DMS79 (cell line): Measurements from ENCODE around the gene LCLAT1.
"Not testable (repeated sequence)": the region's sequence is repeated elsewhere in the genome, so short reads cannot be mapped to it uniquely, and the experiment has no call there.

Experiments
- DNase-seq: peaks from one replicate; lab custom pipeline; 2025; lab: John Stamatoyannopoulos, UW

Gene LCLAT1

DNA sequence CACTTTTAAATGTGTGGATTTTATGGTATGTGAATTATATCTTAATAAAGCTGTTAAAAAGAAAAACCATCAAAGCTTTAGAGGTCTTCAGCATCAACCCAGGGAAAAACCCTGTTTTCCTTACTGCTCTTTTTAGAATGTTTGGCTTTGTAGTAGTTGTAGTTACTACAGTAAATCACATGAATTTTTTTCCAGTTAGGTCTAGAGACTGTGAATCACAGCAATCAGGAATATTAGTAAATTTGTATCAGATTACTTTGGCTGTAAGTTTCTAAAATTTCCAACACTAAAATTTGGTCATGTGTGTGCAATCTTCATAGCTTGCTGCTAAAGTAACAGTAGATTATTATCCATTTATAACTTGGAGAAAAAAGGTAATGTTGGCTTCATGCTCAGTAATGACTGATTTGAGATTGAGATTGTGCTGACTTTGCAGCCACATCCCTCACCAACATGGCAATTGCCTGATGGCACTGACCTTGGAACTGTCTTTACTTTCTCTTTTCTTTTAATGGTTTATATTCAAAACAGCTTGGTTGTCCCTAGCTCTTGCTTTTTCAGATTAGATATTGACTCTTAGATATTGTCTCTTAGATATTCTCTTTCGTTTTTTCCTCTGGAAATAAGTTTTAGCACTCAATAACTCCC is 41.1 kb downstream of the LCLAT1 start:
- no peak for DNase-seq

DNA sequence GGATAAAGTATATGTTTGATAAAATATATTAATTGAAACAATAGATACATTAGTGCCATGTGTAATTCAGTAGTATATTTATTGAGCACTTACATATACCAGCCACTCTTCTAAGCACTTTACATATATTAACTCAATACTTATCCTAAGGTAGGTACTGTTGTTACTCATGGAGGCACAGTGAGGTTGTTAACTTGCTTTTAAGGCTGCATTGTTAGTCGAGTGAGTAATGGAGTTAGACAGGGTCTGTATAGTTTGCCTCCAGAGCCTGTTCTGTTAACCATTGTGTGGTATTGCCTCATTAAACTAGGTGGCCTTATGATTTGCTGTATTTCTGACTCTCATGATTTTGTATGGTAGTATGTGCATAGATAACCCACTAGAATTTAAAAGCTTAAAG is 44.2 kb downstream of the LCLAT1 start:
- no peak for DNase-seq

DNA sequence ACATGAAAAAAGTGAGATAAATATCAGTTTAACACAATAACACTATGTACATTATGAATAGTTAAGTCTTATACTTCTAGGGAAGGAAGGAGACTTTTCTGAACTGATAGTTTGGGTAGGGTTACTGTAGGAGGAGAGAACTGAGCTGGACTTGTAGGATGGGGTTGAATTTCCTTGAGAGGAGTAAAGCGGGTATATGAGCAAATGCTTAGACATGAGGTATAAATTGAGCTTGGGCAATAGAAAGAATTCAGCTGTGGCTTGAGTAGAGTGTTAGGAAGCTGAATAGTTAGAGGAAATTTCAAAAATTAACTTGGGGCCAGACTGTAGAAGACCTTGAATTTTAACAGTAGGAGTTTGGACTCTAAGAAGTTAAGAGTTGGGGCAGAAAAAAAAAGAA is 45.1 kb downstream of the LCLAT1 start:
- DNase-seq: no peak

DNA sequence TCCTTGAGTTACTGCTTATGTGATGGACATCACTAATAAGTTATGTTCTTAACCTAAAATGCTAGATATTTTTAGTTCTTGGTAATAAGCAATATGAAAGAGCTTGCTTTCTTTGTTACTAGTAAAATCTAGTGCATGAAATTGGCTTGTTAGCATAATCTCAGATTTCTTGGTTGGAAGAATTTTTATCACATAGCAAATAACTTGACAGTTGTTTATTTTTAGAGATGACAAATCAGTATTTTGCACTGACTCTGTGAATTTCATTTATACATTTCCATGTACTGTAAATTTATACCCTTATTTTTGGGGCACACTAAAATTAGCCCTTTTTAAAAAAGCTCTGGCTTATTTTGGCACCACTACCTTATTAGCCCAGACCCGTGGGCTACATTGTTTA is 45.6 kb downstream of the LCLAT1 start:
- DNase-seq: no peak

DNA sequence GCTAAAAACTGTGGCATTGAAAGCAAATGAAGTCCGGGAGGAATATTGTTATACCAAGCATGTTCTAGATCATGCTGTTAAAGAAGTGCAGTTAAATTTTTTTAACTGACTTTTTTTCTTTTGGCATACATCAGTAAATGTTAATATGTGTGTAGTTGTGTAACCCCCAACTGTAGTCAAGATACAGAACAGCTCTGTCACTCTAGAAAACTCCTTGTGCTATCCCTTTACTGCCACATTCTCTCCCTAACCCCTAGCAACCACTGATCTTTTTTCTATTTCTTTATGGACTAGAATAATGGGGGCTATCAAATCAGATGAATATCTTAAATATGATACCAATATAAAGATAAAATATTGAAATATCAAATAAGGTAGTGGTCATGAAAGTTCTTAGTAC is 46.4 kb downstream of the LCLAT1 start:
- no peak for DNase-seq

DNA sequence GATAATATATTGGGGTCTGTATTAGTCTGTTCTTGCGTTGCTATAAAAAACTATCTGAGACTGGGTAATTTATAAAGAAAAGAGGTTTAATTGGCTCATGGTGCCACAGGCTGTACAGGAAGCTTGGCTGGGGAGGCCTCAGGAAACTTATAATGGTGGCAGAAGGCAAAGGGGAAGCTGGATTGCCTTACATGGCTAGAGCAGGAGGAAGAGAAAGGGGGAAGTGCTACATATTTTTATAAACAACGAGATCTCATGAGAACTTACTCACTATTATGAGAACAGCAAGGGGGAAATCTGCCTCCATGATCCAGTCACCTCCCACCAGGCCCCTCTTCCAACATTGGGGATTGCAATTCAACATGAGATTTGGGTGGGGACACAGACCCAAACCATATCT is 48.9 kb downstream of the LCLAT1 start:
- not testable (repeated sequence) for DNase-seq

DNA sequence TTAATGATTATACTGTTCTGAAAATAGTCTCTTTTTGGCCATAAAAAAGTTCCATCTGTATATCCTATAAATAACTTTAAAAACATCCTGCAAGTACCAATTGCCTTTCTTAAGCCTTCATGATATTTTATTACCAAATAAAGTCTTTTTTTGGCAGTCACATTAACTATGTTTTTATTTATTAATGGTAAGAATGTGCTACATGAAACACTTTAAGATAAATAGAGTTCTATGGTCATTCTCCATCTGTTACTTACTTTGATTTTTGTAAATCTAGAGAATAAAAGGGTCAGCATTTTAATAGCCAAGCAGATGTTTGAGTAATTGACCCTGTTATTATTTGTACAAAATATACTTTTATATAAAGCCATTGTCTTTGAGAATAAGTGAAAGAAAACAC is 52.6 kb downstream of the LCLAT1 start:
- DNase-seq: no peak

DNA sequence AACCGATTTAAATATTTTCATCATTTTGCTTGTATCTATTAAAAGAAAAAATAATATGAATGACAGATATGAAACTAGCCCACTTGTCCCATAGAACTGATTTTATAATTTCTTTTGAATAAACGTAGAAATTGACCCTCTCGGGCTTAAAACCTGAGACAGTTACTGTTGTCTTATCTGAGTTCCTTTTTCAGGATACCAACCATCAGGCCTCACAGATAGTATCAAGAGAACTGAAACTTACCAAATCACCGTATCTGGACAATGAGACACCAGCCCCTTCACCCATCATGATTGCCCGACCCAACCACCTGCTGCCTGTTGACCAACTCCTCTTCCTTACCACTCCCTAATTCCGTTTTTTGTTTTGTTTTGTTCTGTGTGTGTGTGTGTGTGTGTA is 53.7 kb downstream of the LCLAT1 start:
- DNase-seq: no peak

DNA sequence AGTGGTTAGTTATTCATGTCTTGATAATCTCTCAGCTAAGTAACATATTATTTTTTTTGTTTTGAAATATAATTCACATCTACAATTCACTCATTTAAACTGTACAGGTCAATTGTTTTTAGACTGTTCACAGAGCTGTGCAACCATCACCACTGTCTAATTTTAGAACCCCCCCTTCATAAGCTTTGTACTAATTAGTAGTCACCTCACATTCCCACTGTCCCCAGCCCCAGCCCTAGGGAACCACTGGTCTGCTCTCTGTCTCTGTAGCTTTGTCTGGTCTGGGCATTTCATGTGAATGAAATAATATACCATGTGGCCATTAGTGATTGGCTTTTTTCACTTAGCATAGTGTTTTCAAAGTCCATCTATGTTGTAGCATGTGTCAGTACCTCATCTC is 55.3 kb downstream of the LCLAT1 start:
- DNase-seq: no peak

DNA sequence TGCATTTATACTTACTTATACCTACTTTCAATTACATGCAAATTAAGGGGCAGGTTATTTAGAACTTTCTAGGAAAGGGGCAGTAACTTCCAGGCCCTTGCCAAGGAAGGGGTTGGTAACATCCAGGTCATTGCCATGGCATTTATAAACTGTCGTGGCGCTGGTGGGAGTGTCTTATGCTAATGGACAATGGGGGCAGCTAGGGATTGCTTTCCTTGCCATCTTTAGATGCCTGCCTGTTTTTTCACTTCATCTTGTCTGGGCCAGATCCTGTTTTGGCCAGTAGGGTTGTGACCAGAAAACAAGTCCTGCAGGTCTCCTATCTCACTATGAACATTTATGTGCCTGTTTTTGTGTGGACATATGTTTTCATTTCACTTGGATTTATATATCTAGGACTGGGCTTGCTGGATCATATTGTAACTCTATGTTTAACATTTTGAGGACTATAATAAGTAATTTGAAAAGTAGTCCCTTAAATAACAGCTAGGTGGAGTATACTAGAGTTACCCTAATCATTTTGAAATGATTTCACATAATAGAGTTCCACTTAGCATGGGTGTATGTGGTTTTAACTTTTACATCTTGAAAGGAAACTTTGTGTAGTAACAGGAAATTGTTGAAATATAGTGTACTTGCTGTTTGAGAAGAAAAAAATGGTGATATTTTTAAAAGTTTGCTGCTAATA is 56.1 kb downstream of the LCLAT1 start:
- no peak for DNase-seq

DNA sequence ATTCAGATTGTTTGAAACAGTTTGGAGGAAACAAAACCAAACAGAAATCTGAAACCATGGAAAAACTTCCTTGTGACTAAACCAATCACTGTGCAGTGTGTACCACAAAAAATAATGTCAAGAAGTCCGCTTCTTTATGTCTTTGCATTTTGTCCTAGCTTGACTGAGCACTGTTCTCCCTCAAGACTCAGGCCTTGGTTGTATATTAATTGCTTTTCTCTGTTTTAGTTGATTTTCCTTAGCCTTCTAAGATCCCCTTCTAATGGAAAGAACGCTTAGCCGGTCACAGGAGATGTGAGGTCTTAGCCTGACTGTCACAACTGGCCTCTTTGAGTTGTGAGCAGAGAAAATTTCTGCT is 56.6 kb downstream of the LCLAT1 start:
- no peak for DNase-seq

DNA sequence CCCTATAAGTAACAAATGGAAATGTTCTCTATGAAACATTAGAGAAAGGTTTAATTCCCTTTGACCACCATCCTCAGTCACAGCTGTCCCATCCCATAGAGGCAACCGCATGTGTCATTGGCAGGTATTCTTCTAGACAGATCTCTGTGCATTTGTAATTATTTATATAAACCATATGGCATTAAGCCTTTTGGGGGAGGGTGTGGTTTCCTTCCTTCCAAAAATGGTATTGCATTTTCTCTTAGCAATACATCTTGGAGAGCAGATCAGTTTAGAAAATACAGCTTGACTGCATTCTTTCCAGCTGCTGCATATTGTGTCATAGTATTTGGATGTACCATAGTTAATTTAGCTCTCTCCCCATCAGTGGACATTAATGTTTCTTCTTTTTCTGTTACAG is 57.7 kb downstream of the LCLAT1 start:
- no peak for DNase-seq

DNA sequence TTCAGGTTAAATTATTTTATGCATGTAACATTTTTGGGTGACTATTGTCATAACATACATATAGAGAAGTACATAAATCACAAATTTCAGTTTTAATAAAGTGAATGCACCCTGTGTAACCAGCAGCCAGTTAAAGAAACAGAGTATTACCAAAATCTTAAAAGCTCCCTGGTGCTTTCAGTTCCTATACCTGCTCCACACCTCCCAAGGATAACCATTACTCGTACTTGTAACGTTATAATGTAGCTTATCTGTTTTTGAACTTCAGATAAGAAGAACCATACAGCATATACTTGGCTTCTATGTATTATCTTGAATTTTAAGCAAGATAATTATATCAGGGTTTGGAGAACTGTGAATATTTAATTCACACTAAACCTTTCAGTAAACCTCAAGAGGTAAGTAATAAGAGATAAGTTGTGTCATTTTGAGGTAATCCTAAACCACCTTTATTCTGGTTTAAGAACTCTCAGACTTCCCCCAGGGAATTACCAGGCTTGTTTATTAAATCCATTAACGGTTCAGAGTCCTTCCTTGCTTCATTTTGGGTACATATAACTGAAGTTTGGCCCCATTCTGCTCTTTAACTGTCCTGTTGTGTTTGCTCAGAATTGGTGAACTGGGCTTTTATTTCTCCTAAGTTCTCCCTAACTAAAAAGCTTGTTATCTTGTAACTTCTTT is 58.6 kb downstream of the LCLAT1 start:
- DNase-seq: no peak

DNA sequence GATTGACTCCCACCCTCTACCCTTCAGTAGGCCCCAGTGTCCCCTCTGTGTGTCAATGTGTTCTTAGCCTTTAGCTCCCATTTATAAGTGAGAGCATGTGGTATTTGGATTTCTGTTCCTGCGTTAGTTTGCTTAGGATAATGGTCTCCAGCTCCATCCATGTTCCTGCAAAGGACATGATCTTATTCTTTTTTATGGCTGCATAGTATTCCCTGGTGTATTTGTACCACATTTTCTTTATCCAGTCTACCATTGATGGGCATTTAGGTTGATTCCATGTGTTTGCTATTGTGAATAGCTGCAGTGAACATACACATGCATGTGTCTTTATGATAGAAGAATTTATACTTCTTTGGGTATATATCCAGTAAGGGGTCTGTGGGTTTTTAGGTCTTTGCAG is 60.4 kb downstream of the LCLAT1 start:
- not testable (repeated sequence) for DNase-seq

DNA sequence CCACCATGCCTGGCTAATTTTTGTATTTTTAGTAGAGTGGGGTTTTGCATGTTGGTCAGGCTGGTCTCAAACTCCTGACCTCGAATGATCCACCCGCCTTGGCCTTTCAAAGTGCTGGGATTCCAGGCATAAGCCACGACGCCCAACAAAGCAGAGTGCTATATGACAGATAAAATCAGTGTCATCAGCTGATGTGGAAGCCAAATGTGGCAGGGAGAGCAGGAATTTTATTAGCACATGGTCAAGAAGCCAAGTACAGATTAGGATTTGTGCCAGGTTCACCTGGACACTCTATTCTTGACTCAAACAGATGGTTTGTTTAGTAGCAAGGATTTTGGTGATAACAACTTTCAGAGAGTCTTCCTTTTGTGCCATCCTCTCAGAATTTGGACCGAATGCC is 62.7 kb downstream of the LCLAT1 start:
- no peak for DNase-seq

DNA sequence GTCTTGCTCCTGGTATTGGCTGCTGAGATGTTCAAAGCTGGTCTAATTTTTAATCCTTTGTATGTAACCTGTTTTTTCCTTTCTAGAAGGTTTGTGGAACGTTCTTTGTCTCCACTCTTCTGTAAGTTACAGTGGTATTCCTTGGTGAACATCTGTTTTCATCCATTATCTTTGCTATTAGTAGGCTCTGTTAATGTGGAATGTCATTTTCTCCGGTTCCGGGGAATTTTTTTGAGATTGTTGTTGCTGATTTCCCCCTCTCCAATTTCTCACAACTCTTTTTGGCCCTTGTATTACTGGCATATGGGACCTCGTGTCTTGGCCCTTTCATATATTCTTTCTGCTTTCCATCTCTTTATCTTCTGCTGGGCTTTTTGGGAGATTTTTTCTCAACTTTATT is 63.4 kb downstream of the LCLAT1 start:
- DNase-seq: no peak

DNA sequence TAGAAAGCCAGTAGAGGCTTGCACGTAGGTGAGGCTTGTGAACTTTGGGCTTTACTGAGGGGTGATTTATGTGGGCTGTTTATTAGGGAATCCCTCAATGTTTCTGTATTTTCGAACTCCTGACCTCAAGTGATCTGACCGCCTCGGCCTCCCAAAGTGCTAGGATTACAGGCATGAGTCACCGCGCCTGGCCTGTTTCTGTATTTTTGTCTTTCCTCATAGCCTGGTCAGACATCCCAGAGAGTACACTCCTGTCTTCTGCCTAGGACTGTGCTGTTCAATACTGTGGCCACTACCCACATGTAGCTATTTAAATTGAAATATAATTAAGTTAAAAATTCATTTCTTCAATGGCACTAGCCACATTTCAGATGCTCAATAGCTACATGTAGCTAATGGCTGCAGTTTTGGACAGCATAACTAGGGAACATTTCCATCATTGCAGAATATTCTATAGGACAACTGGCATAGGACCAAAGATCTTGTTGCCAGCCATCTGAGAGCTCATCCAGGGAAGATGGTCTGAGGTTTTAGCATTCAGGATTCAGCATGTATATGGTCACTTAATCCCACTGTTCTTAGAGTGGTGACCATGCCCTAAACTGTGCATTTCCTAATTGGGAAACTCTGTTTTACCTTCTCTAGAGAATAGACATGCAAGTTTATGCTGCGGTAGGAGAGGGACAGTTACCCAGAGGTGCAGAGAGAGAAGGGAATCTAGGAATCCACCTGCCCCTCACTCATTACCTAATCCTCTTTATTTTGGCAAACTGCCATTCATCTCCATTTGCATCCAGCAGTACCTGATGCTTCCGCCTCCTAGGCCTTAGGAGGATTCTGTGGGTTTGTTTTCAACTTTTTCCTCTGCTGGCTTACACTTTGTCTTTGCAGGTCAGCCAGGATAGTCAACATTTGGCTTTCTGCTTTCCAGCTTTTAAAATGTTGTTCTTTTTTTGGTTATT is 64.4 kb downstream of the LCLAT1 start:
- peak; percentile 36 for DNase-seq

DNA sequence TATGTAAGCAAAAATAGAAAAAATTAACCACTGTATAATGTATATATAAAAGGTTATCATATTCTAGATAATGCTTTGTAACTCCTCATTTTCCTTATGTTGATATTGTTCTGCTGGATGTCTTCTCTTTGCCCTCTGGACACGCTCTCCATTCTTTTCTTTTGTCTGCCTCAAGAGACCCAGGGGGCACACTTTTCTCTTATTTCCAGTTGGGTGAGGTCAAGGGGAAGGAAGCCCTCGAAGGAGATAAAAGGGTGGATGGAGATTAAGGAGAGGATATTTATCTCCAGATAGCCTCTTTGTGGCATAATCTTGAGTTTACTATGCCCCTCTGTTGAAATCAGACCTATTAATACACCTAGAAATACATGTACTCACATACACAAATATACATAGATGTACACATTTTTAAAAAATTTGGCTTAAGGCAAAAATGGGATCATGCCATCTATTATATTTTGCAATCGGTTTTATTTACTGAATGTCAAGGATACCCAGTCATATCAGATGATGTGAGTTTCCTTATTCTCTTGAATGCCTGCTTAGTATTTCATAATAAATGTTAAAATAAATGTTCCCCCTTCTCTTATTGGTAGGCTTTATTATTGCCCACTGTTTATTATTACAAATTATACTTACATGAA is 65.3 kb downstream of the LCLAT1 start:
- DNase-seq: no peak

DNA sequence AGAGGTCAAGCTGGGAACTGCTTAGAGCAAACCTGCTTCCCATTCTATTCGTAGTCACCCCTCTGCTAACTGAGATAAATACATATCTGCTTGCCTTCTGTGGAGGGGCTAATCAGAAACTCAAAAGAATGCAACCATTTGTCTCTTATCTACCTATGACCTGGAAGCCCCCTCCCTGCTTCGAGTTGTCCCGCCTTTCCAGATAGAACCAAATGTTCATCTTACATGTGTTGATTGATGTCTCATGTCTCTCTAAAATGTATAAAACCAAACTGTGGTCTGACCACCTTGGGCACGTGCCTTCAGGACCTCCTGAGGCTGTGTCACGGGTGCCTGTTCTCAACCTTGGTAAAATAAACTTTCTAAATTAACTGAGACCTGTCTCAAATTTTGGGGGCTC is 66.6 kb downstream of the LCLAT1 start:
- DNase-seq: not testable (repeated sequence)

DNA sequence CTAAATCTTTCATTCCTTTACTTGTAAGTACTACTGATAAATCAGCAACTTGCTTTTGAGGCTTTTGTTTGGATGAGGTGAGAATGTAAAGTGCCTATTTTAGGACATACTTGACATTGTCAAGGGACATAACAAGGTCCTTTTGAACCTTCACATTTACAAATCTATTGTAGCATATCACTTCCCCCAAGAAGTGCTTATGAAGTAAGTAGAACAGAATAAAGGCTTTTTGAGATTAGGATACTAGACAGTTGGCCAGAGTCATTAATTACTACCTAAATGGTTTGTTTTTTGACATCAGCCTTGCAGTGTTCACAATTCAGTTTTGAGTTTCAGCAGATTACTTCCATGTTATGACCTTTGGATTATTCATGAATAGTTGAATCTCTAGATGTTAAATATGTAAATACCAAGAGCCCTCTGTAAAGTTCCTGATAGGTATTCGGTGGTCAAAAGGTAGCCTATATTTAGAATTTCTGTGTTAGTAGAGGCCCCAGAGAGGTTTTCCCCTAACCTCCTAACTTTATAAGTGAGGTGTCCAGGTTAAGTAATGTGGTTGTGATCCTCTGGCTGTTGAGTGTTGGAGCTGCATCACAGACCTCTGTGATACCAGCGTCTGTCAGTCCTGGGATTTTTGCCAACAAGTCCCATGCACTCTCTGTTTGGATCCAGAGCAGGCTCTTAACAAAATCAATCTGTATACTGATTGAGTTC is 67.2 kb downstream of the LCLAT1 start:
- peak; percentile 66 for DNase-seq

DNA sequence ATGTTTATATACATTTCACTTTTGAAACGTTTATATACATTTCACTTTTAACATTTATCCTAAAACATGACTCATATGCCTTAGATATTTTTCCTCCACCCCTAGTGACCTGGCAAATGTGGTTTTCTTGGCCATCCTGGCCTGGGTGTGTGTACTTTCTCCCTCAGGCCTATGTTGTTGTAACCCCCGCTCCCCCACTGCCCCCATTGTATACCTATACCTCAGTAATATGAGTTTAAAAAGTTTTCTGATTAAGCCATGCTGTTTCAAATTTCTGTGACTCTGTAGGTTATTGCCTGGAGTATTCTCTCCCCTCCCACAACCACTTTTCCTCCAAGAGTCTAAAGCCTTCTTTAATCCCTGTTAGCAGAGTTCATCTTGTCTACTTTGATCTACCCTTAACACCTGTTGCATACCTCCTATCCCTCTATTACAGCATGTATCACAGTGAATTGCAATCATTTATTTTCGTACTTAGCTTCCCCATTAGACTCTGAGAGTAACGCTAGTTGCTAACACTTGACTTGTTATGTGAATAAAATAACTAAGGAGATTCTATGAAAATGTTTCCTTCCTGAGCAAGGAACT is 67.9 kb downstream of the LCLAT1 start:
- DNase-seq: no peak
